Panc1 (cell line): ENCODE measurements around the gene SLC7A9. TPM values are rescaled to one million over a fixed set of nuclear protein-coding genes. Genes with fewer than 3 reads are reported as not detected.

Experiments used
- ATAC-seq: fragments of 200-7000 bp; cut with Tn5 transposase; 2 replicates; pipeline ENCODE4 v1.9.1; 2020; ENCODE audit warnings: mild to moderate bottlenecking, moderate library complexity
- BruUV-seq: library from RNA; stranded (reverse); fragments of 400-500 nt; replicated peaks from 2 replicates; lab custom pipeline; 2021; lab: Mats Ljungman, UMichigan
- CTCF ChIA-PET: fragments of 300-600 bp; sonication (Branson Sonifier 250); formaldehyde crosslinking; loops from one replicate; lab custom pipeline; 2022; ENCODE audit warnings: antibody characterized with exemption; lab: Charles Lee
- POLR2A ChIA-PET: fragments of 300-600 bp; sonication (Branson Sonifier 250); formaldehyde crosslinking; loops from one replicate; lab custom pipeline; 2022; ENCODE audit warnings: antibody characterized with exemption; lab: Charles Lee
- DNase-seq: peaks from one replicate; pipeline ENCODE4 v3.0.0-alpha.2; 2010; ENCODE audit warnings: low read depth, low spot score
- H3K27ac ChIP-seq: 2 replicates; pipeline ENCODE4 v1.5.1; 2011; ENCODE audit warnings: mild to moderate bottlenecking, low read length, inconsistent platforms
- H3K27me3 ChIP-seq: fragments of 200-500 bp; sonication (Bioruptor generic); 2 replicates; pipeline ENCODE4 v1.6.0; 2014; ENCODE audit warnings: low read length, inconsistent platforms; ENCODE audit not compliant: control insufficient read depth, insufficient read depth
- H3K36me3 ChIP-seq: fragments of 200-500 bp; sonication (Bioruptor generic); 2 replicates; pipeline ENCODE4 v1.5.1; 2014; ENCODE audit warnings: inconsistent platforms, mild to moderate bottlenecking, low read length, moderate library complexity; ENCODE audit not compliant: control insufficient read depth, insufficient read depth
- H3K4me1 ChIP-seq: 2 replicates; pipeline ENCODE4 v1.5.1; 2011; ENCODE audit warnings: inconsistent platforms, mild to moderate bottlenecking, low read length, moderate library complexity; ENCODE audit not compliant: control insufficient read depth, insufficient read depth
- H3K4me3 ChIP-seq, 2 experiments: 2 replicates each; pipeline ENCODE4 v1.5.1; 2011 to 2012; ENCODE audit warnings: low read depth in 2 of 2, low read length in 2 of 2, mild to moderate bottlenecking in 2 of 2, inconsistent platforms in 1 of 2, moderate library complexity in 1 of 2
- H3K9me3 ChIP-seq: fragments of 200-500 bp; sonication (Bioruptor generic); 2 replicates; pipeline ENCODE4 v1.5.1; 2014; ENCODE audit warnings: low read depth, mild to moderate bottlenecking, inconsistent platforms, low read length, moderate library complexity; ENCODE audit not compliant: control insufficient read depth, insufficient read depth
- CTCF ChIP-seq: fragments of 450-650 bp; IDR thresholded peaks from 2 replicates; pipeline ENCODE4 v1.5.1; 2017; ENCODE audit warnings: mild to moderate bottlenecking
- POLR2AphosphoS5 ChIP-seq: IDR thresholded peaks from 2 replicates; pipeline ENCODE4 v1.6.1; 2012; ENCODE audit warnings: mild to moderate bottlenecking, low read depth, low read length, moderate library complexity
- REST ChIP-seq, 2 experiments: IDR thresholded peaks; 2 replicates each; pipeline ENCODE4 v1.6.1; 2011 to 2012; ENCODE audit warnings: low read depth in 2 of 2, control low read depth in 1 of 2, low read length in 1 of 2, mild to moderate bottlenecking in 1 of 2, moderate library complexity in 1 of 2; ENCODE audit not compliant: insufficient read depth in 1 of 2
- SIN3A ChIP-seq: IDR thresholded peaks from 2 replicates; pipeline ENCODE4 v1.6.1; 2012; ENCODE audit warnings: low read depth, mild to moderate bottlenecking, low read length, moderate library complexity, borderline replicate concordance; ENCODE audit not compliant: insufficient read depth
- TCF7L2 ChIP-seq: IDR thresholded peaks from 2 replicates; pipeline ENCODE4 v1.6.1; 2011; ENCODE audit warnings: mild to moderate bottlenecking, low read depth, low read length, inconsistent platforms
- in situ Hi-C: cut with HindIII; loops from 2 replicates; pipeline ENCODE4 v1.10.0; 2016; ENCODE audit warnings: low sequenced_read_pairs, low pct_unique_long_range_greater_than_20kb
- intact Hi-C: fragments of 100-400 bp; cut with micrococcal nuclease; formaldehyde crosslinking; loops from one replicate; pipeline ENCODE4 v1.10.0; 2022; ENCODE audit not compliant: unreplicated experiment
- total RNA-seq: library from RNA; stranded (reverse); gene quantifications from one replicate; pipeline ENCODE4 v1.2.1, GENCODE V29; 2021; ENCODE audit not compliant: unreplicated experiment

Gene SLC7A9
- total RNA-seq, 1 experiment from 2014 or later: 0.28 TPM

- POLR2A ChIA-PET: no interaction called here
- BruUV-seq: no TSS peak
- no peak overlapping the region for H3K27ac ChIP-seq
- CTCF ChIA-PET: no interaction called here
- in situ Hi-C loops (no loop called here), intact Hi-C loops (no loop called here)
- no peaks in the 10 kb centered on the region for H3K27me3 ChIP-seq
- 0 out of 2 replicates have a peak, but pooled peaks cover 2% of the 10 kb centered on the region for H3K4me1 ChIP-seq
- DNase-seq (no peak), ATAC-seq (no peak)
- H3K36me3 ChIP-seq: no peaks in the 10 kb centered on the region
- TF ChIP-seq TCF7L2 (no peak), REST (IDR thresholded peaks at IDR 0.05; ENCODE audit: insufficient read depth in 1 of 2, low read depth in 2 of 2, low read length in 1 of 2) (no peak), SIN3A (no peak), CTCF (no peak), POLR2AphosphoS5 (no peak)
- no peaks in the 10 kb centered on the region for H3K9me3 ChIP-seq
- no peak overlapping the region for H3K4me3 ChIP-seq
Observed at GRCh38 chr19:32875428-32875827, 5.9 kb upstream of the SLC7A9 start.

- Histone ChIP-seq H3K9me3 (no peaks in the 10 kb centered on the region), H3K27me3 (no peaks in the 10 kb centered on the region), H3K36me3 (no peaks in the 10 kb centered on the region), H3K27ac (no peak overlapping the region), H3K4me3 (no peak overlapping the region), H3K4me1 (0 out of 2 replicates have a peak, but pooled peaks cover 2% of the 10 kb centered on the region)
- intact Hi-C loops (no loop called here), in situ Hi-C loops (no loop called here)
- ATAC-seq (no peak), DNase-seq (no peak)
- POLR2A ChIA-PET: no interaction called here
- TF ChIP-seq POLR2AphosphoS5 (no peak), CTCF (no peak), REST (IDR thresholded peaks at IDR 0.05; ENCODE audit: insufficient read depth in 1 of 2, low read depth in 2 of 2, low read length in 1 of 2) (no peak), TCF7L2 (no peak), SIN3A (no peak)
- CTCF ChIA-PET: no interaction called here
- BruUV-seq: no TSS peak
Observed at GRCh38 chr19:32874605-32875004, 5.0 kb upstream of the SLC7A9 start.
